Measurements from ENCODE around the gene ARFGAP1.

ARFGAP1 gene

GRCh38 chr20:63257629-63258028, 15.0 kb upstream of the ARFGAP1 start:
- H3K27me3 ChIP-seq, result peaks cover 42% of the 10 kb centered on the region
- no peak for TF ChIP-seq Cebpa-rat (IDR thresholded peaks at IDR 0.05)

GRCh38 chr20:63258781-63259180, 13.8 kb upstream of the ARFGAP1 start:
- Histone ChIP-seq H3K4me1 (peaks cover 90% of the 10 kb centered on the region), H3K27me3 (peaks cover 31% of the 10 kb centered on the region)

More at GRCh38 chr20:63257629-63258028, 15.0 kb upstream of the ARFGAP1 start:
- Histone ChIP-seq H3K9me3 (no peaks in the 10 kb centered on the region), H3K4me1 (peaks cover 95% of the 10 kb centered on the region), H4K20me1 (peaks cover 37% of the 10 kb centered on the region), H3K9ac (no peak overlapping the region), H3K27ac (no peak overlapping the region), H3K4me3 (no peak overlapping the region), H3K4me2 (peak overlapping the region; percentile 86), H3K36me3 (no peaks in the 10 kb centered on the region)

GRCh38 chr20:63259734-63260460, 12.7 kb upstream of the ARFGAP1 start:
- H3K27ac ChIP-seq, result peak overlapping the region; percentile 45; the same call in 1 of the 2 replicates

More at GRCh38 chr20:63258781-63259180, 13.8 kb upstream of the ARFGAP1 start:
- Histone ChIP-seq H3K9me3 (no peaks in the 10 kb centered on the region), H4K20me1 (peaks cover 37% of the 10 kb centered on the region), H3K4me2 (peak overlapping the region; percentile 86), H3K4me3 (no peak overlapping the region), H3K36me3 (no peaks in the 10 kb centered on the region), H3K27ac (peak overlapping the region; percentile 19; the same call in 1 of the 2 replicates), H3K9ac (0 out of 2 replicates have a peak overlapping the region, but pooled peaks have one; percentile 11)
- TF ChIP-seq Cebpa-rat (IDR thresholded peaks at IDR 0.05), result no peak

GRCh38 chr20:63260521-63260920, 12.1 kb upstream of the ARFGAP1 start:
- peak overlapping the region; percentile 20; the same call in 1 of the 2 replicates for H3K9ac ChIP-seq
- no peaks in the 10 kb centered on the region for H3K36me3 ChIP-seq
- TF ChIP-seq Cebpa-rat (IDR thresholded peaks at IDR 0.05), result no peak
- peaks cover 16% of the 10 kb centered on the region for H3K27me3 ChIP-seq
- no peaks in the 10 kb centered on the region for H3K9me3 ChIP-seq
- peaks cover 75% of the 10 kb centered on the region for H3K4me1 ChIP-seq
- H3K4me2 ChIP-seq, result peak overlapping the region; percentile 86
- H3K27ac ChIP-seq, result peak overlapping the region; percentile 45
- H4K20me1 ChIP-seq, result peaks cover 37% of the 10 kb centered on the region
- no peak overlapping the region; the same call in 1 of the 2 replicates for H3K4me3 ChIP-seq

More at GRCh38 chr20:63259734-63260460, 12.7 kb upstream of the ARFGAP1 start:
- Histone ChIP-seq H3K4me3 (no peak overlapping the region; the same call in 1 of the 2 replicates), H3K36me3 (no peaks in the 10 kb centered on the region), H3K9ac (no peak overlapping the region), H4K20me1 (peaks cover 37% of the 10 kb centered on the region), H3K4me2 (peak overlapping the region; percentile 86), H3K9me3 (no peaks in the 10 kb centered on the region), H3K4me1 (peaks cover 82% of the 10 kb centered on the region), H3K27me3 (peaks cover 22% of the 10 kb centered on the region)
- no peak for TF ChIP-seq Cebpa-rat (IDR thresholded peaks at IDR 0.05)

- H3K36me3 ChIP-seq, result no peaks in the 10 kb centered on the region
- no peak for TF ChIP-seq Cebpa-rat (IDR thresholded peaks at IDR 0.05)
- H3K27ac ChIP-seq, result peak overlapping the region; percentile 45
- peak overlapping the region; percentile 86 for H3K4me2 ChIP-seq
- peaks cover 68% of the 10 kb centered on the region for H3K4me1 ChIP-seq
- H3K27me3 ChIP-seq, result peaks cover 9% of the 10 kb centered on the region
- peak overlapping the region; percentile 20 for H3K9ac ChIP-seq
- no peaks in the 10 kb centered on the region for H3K9me3 ChIP-seq
- peaks cover 37% of the 10 kb centered on the region for H4K20me1 ChIP-seq
- H3K4me3 ChIP-seq, result peak overlapping the region; percentile 23; the same call in 1 of the 2 replicates
Observed at GRCh38 chr20:63261060-63261794, 11.4 kb upstream of the ARFGAP1 start.

- H3K4me2 ChIP-seq, result peak overlapping the region; percentile 86
- H3K27ac ChIP-seq, result peak overlapping the region; percentile 45; the same call in 1 of the 2 replicates
- peaks cover 37% of the 10 kb centered on the region for H4K20me1 ChIP-seq
- no peaks in the 10 kb centered on the region for H3K36me3 ChIP-seq
- H3K9ac ChIP-seq, result no peak overlapping the region
- H3K27me3 ChIP-seq, result peaks cover 1% of the 10 kb centered on the region; the same call in 1 of the 2 replicates
- H3K4me3 ChIP-seq, result peak overlapping the region; percentile 22; the same call in 1 of the 2 replicates
- peaks cover 62% of the 10 kb centered on the region for H3K4me1 ChIP-seq
- TF ChIP-seq Cebpa-rat (IDR thresholded peaks at IDR 0.05), result no peak
- H3K9me3 ChIP-seq, result no peaks in the 10 kb centered on the region
Observed at GRCh38 chr20:63261795-63262528, 10.7 kb upstream of the ARFGAP1 start.

GRCh38 chr20:63262836-63263235, 9.8 kb upstream of the ARFGAP1 start:
- H3K4me2 ChIP-seq, result peak overlapping the region; percentile 86
- H3K9ac ChIP-seq, result no peak overlapping the region
- no peaks in the 10 kb centered on the region for H3K9me3 ChIP-seq
- no peaks in the 10 kb centered on the region; the same call in 1 of the 2 replicates for H3K27me3 ChIP-seq
- H3K27ac ChIP-seq, result no peak overlapping the region
- no peaks in the 10 kb centered on the region for H3K36me3 ChIP-seq
- H3K4me1 ChIP-seq, result peaks cover 62% of the 10 kb centered on the region
- H4K20me1 ChIP-seq, result peaks cover 34% of the 10 kb centered on the region
- TF ChIP-seq Cebpa-rat (IDR thresholded peaks at IDR 0.05), result no peak
- no peak overlapping the region for H3K4me3 ChIP-seq

GRCh38 chr20:63264000-63264399, 8.6 kb upstream of the ARFGAP1 start:
- peaks cover 2% of the 10 kb centered on the region; the same call in 1 of the 2 replicates for H3K27me3 ChIP-seq
- no peak overlapping the region for H3K4me3 ChIP-seq
- H3K9ac ChIP-seq, result no peak overlapping the region
- H4K20me1 ChIP-seq, result peaks cover 24% of the 10 kb centered on the region
- no peak for TF ChIP-seq Cebpa-rat (IDR thresholded peaks at IDR 0.05)
- H3K4me2 ChIP-seq, result no peak overlapping the region
- peaks cover 56% of the 10 kb centered on the region for H3K4me1 ChIP-seq
- no peaks in the 10 kb centered on the region for H3K36me3 ChIP-seq
- no peak overlapping the region for H3K27ac ChIP-seq
- no peaks in the 10 kb centered on the region for H3K9me3 ChIP-seq

GRCh38 chr20:63264519-63264918, 8.1 kb upstream of the ARFGAP1 start:
- Histone ChIP-seq H3K27me3 (peaks cover 2% of the 10 kb centered on the region; the same call in 1 of the 2 replicates), H3K27ac (no peak overlapping the region), H3K9me3 (no peaks in the 10 kb centered on the region), H3K4me1 (peaks cover 51% of the 10 kb centered on the region), H3K4me3 (no peak overlapping the region), H3K36me3 (no peaks in the 10 kb centered on the region), H4K20me1 (peaks cover 18% of the 10 kb centered on the region), H3K9ac (no peak overlapping the region), H3K4me2 (no peak overlapping the region)
- no peak for TF ChIP-seq Cebpa-rat (IDR thresholded peaks at IDR 0.05)
